Glutamatergic neuron (in vitro differentiated cells): Measurements from ENCODE around the gene LDAF1. TPM values are rescaled to one million over a fixed set of nuclear protein-coding genes. Genes with fewer than 3 reads are reported as not detected.

Source experiments
- DNase-seq: peaks from one replicate; pipeline ENCODE4 v3.0.0; 2022
- H3K27ac Mint-ChIP-seq: one replicate; pipeline ENCODE4 v1.8.0; 2020; ENCODE audit warnings: mild to moderate bottlenecking, mixed read lengths, inconsistent platforms; ENCODE audit not compliant: unreplicated experiment
- H3K27me3 Mint-ChIP-seq: one replicate; pipeline ENCODE4 v1.8.0; 2020; ENCODE audit warnings: mild to moderate bottlenecking, moderate library complexity, mixed read lengths, inconsistent platforms; ENCODE audit not compliant: unreplicated experiment
- H3K36me3 Mint-ChIP-seq: one replicate; pipeline ENCODE4 v1.8.0; 2020; ENCODE audit warnings: mild to moderate bottlenecking, mixed read lengths, inconsistent platforms; ENCODE audit not compliant: unreplicated experiment
- H3K4me1 Mint-ChIP-seq: one replicate; pipeline ENCODE4 v1.8.0; 2020; ENCODE audit warnings: mild to moderate bottlenecking, low read depth, mixed read lengths, inconsistent platforms; ENCODE audit not compliant: unreplicated experiment
- H3K4me3 Mint-ChIP-seq: one replicate; pipeline ENCODE4 v1.8.0; 2020; ENCODE audit warnings: mild to moderate bottlenecking, mixed read lengths, inconsistent platforms; ENCODE audit not compliant: unreplicated experiment
- H3K9me3 Mint-ChIP-seq: one replicate; pipeline ENCODE4 v1.8.0; 2020; ENCODE audit warnings: mild to moderate bottlenecking, moderate library complexity, mixed read lengths, inconsistent platforms; ENCODE audit not compliant: unreplicated experiment
- CTCF ChIP-seq: fragments of 200-600 bp; sonication (generic); IDR thresholded peaks from one replicate; pipeline ENCODE4 v1.5.0; 2021; ENCODE audit not compliant: partially characterized antibody, unreplicated experiment
- total RNA-seq: library from RNA; stranded (reverse); fragmentation: NEBNext Ultra II Directional; extraction: Animal tissue kit (Norgen Biotek cat#: 25700); gene quantifications from one replicate; pipeline ENCODE4 v1.2.1, GENCODE V29; 2021; ENCODE audit not compliant: unreplicated experiment

The LDAF1 gene
- total RNA-seq, 1 donor from 2014 or later = 23.2 TPM

GRCh38 chr16:21218153-21218552, 59.7 kb downstream of the LDAF1 start:
- Mint-ChIP-seq H3K27ac (no peak overlapping the region), H3K27me3 (no peaks in the 10 kb centered on the region)

GRCh38 chr16:21219551-21219950, 61.1 kb downstream of the LDAF1 start:
- Mint-ChIP-seq H3K4me3 (no peak overlapping the region), H3K4me1 (no peaks in the 10 kb centered on the region), H3K27ac (no peak overlapping the region), H3K36me3 (no peaks in the 10 kb centered on the region), H3K27me3 (no peaks in the 10 kb centered on the region), H3K9me3 (peaks cover 3% of the 10 kb centered on the region)
- TF ChIP-seq CTCF = no peak
- no peak for DNase-seq

More at GRCh38 chr16:21218153-21218552, 59.7 kb downstream of the LDAF1 start:
- DNase-seq = no peak
- H3K4me1 Mint-ChIP-seq = no peaks in the 10 kb centered on the region
- no peak for TF ChIP-seq CTCF
- peaks cover 3% of the 10 kb centered on the region for H3K9me3 Mint-ChIP-seq
- no peak overlapping the region for H3K4me3 Mint-ChIP-seq
- H3K36me3 Mint-ChIP-seq = no peaks in the 10 kb centered on the region

GRCh38 chr16:21222495-21223337, 64.2 kb downstream of the LDAF1 start:
- H3K9me3 Mint-ChIP-seq = peaks cover 2% of the 10 kb centered on the region
- DNase-seq = no peak
- no peak overlapping the region for H3K27ac Mint-ChIP-seq
- peaks cover 2% of the 10 kb centered on the region for H3K27me3 Mint-ChIP-seq
- no peak for TF ChIP-seq CTCF
- H3K4me3 Mint-ChIP-seq = no peak overlapping the region
- H3K36me3 Mint-ChIP-seq = no peaks in the 10 kb centered on the region
- H3K4me1 Mint-ChIP-seq = no peaks in the 10 kb centered on the region

- no peaks in the 10 kb centered on the region for H3K4me1 Mint-ChIP-seq
- H3K4me3 Mint-ChIP-seq = no peak overlapping the region
- TF ChIP-seq CTCF = no peak
- no peak overlapping the region for H3K27ac Mint-ChIP-seq
- no peaks in the 10 kb centered on the region for H3K36me3 Mint-ChIP-seq
- peaks cover 2% of the 10 kb centered on the region for H3K27me3 Mint-ChIP-seq
- peaks cover 2% of the 10 kb centered on the region for H3K9me3 Mint-ChIP-seq
- DNase-seq = no peak
Observed at GRCh38 chr16:21223787-21224186, 65.3 kb downstream of the LDAF1 start.

- Mint-ChIP-seq H3K9me3 (peaks cover 2% of the 10 kb centered on the region), H3K27ac (no peak overlapping the region), H3K4me3 (no peak overlapping the region), H3K27me3 (peaks cover 2% of the 10 kb centered on the region), H3K4me1 (no peaks in the 10 kb centered on the region), H3K36me3 (no peaks in the 10 kb centered on the region)
- TF ChIP-seq CTCF = no peak
- DNase-seq = no peak
Observed at GRCh38 chr16:21224800-21225199, 66.3 kb downstream of the LDAF1 start.
